Right atrium auricular region (tissue), 2 donors: ENCODE measurements around the gene STAC. TPM values are rescaled to one million over a fixed set of nuclear protein-coding genes. Genes with fewer than 3 reads are reported as not detected.

Experiments used
- DNase-seq: peaks from one replicate; pipeline ENCODE4 v3.0.0-alpha.2; 2019; ENCODE audit warnings: low spot score
- H3K27ac ChIP-seq, 2 donors: fragments of 200-600 bp; sonication (generic); 1 replicate in 1 of 2; 2 replicates in 1 of 2; pipeline ENCODE4 v1.5.1; 2016 to 2019
- H3K27me3 ChIP-seq, 2 donors: fragments of 200-600 bp; sonication (generic); one replicate each; pipeline versions ENCODE4 v1.5.1 to v1.6.0; 2017 to 2019
- H3K36me3 ChIP-seq: fragments of 200-600 bp; sonication (generic); one replicate; pipeline ENCODE4 v1.5.1; 2016
- H3K4me1 ChIP-seq, 2 donors: fragments of 200-600 bp; sonication (generic); one replicate each; pipeline versions ENCODE4 v1.5.1 to v1.6.0; 2017 to 2019
- H3K4me3 ChIP-seq, 2 donors: fragments of 200-600 bp; sonication (generic); 1 replicate in 1 of 2; 2 replicates in 1 of 2; pipeline ENCODE4 v1.5.1; 2017 to 2019; ENCODE audit warnings: mild to moderate bottlenecking in 1 of 2, moderate library complexity in 1 of 2
- H3K9me3 ChIP-seq, 2 donors: fragments of 200-600 bp; sonication (generic); one replicate each; pipeline ENCODE4 v1.5.1; 2019
- CTCF ChIP-seq, 2 donors: fragments of 200-600 bp; sonication (generic); IDR thresholded peaks; one replicate each; pipeline ENCODE4 v1.5.1; 2019; ENCODE audit warnings: antibody characterized with exemption in 2 of 2
- total RNA-seq, 2 donors: library from RNA; depleted of rRNA; stranded (reverse); fragments of >200 nt; gene quantifications; one replicate each; pipeline ENCODE4 v1.1.0, GENCODE V29; 2016

Gene STAC
- total RNA-seq, 2 donors from 2014 or later, result 0.33 TPM; not detected in 1

DNA sequence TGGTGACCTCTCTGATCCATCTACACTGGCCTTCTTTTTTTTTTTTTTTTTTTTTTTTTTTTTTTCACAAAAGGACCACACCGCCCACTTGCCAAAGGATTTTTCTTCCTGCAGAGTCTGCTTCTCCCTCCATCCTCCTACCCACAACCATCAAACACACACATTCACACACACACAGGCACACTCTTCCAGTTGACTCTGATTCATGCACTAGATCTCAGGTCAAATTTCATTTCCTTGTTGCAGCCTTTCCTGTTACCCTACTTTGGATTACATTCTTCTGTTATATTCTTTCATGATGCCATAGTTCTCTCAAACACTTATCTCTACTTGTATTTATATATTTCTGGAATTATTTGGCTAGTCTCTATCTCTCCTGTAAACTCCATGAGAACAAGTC is 133.9 kb downstream of the STAC start:
- TF ChIP-seq CTCF (IDR thresholded peaks at IDR 0.05), result no peak
- DNase-seq, result no peak
- H3K27me3 ChIP-seq, result no peaks in the 10 kb centered on the region
- H3K36me3 ChIP-seq, result no peaks in the 10 kb centered on the region
- H3K4me1 ChIP-seq, result no peaks in the 10 kb centered on the region
- no peak overlapping the region for H3K4me3 ChIP-seq
- H3K27ac ChIP-seq, result no peak overlapping the region
- peaks cover 0 to 3% of the 10 kb centered on the region in 2 donors for H3K9me3 ChIP-seq

DNA sequence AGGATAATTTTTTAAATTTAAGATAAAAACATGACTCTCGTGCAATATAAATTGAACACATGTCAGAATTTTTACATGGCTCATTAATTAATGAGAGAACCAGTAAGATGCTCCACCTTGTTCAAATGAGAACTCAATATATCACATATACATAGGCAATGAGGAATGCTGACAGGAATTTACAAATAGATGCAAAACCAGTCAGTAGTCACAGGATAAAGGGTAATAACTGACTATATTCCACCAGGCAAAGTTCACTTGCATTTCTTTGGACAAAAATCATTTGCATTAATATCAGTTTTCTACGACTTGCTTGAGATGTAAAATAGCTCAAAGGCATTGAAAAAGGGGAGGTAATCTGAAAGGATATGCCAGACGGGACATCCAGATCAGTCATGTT is 139.4 kb downstream of the STAC start:
- no peak overlapping the region for H3K27ac ChIP-seq
- H3K4me1 ChIP-seq, result no peaks in the 10 kb centered on the region
- no peak for DNase-seq
- no peak for TF ChIP-seq CTCF (IDR thresholded peaks at IDR 0.05)
- no peak overlapping the region for H3K4me3 ChIP-seq
- H3K36me3 ChIP-seq, result no peaks in the 10 kb centered on the region
- H3K27me3 ChIP-seq, result no peaks in the 10 kb centered on the region
- no peaks in the 10 kb centered on the region for H3K9me3 ChIP-seq

- Histone ChIP-seq H3K27ac (no peak overlapping the region), H3K9me3 (no peaks in the 10 kb centered on the region), H3K4me3 (no peak overlapping the region), H3K27me3 (no peaks in the 10 kb centered on the region), H3K4me1 (no peaks in the 10 kb centered on the region), H3K36me3 (no peaks in the 10 kb centered on the region)
- no peak for TF ChIP-seq CTCF (IDR thresholded peaks at IDR 0.05)
- DNase-seq, result no peak
Observed at GRCh38 chr3:36520241-36521006, 140.1 kb downstream of the STAC start.

- Histone ChIP-seq H3K27me3 (no peaks in the 10 kb centered on the region), H3K27ac (no peak overlapping the region), H3K9me3 (no peaks in the 10 kb centered on the region), H3K36me3 (no peaks in the 10 kb centered on the region), H3K4me1 (no peaks in the 10 kb centered on the region), H3K4me3 (no peak overlapping the region)
- DNase-seq, result no peak
- no peak for TF ChIP-seq CTCF (IDR thresholded peaks at IDR 0.05)
Observed at GRCh38 chr3:36521007-36521379, 140.7 kb downstream of the STAC start.

- H3K27me3 ChIP-seq, result no peaks in the 10 kb centered on the region
- H3K27ac ChIP-seq, result no peak overlapping the region
- no peak for TF ChIP-seq CTCF (IDR thresholded peaks at IDR 0.05)
- H3K9me3 ChIP-seq, result no peaks in the 10 kb centered on the region
- no peak overlapping the region for H3K4me3 ChIP-seq
- H3K4me1 ChIP-seq, result no peaks in the 10 kb centered on the region
- H3K36me3 ChIP-seq, result no peaks in the 10 kb centered on the region
- DNase-seq, result no peak
Observed at GRCh38 chr3:36524560-36524959, 144.3 kb downstream of the STAC start.
